ENCODE data around the gene PRDX6.
"Not testable (repeated sequence)": the region's sequence is repeated elsewhere in the genome, so short reads cannot be mapped to it uniquely, and the experiment has no call there.

The PRDX6 gene

DNA sequence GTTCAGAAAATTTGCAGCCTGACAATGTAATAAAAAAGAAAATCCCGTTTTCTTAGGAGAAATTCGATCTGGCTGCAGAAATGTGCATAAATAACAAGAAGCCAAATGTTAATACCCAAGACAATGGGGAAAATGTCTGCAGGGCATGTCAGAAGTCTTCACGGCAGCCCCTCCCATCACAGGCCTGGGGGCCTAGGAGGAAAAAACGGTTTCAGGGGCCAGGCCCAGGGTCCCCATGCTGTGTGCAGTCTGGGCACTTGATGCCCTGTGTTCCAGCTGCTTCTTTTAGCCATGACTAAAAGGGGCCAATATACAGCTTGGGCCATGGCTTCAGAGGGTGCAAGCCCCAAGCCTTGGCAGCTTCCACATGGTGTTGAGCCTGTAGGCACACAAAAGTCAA, 6.5 kb upstream of the PRDX6 start:
- DNase-seq = no peak

- no peak for DNase-seq
Observed at GRCh38 chr1:173473599-173474011, 3.5 kb upstream of the PRDX6 start.

GRCh38 chr1:173474097-173474779, 2.9 kb upstream of the PRDX6 start:
- DNase-seq = no peak

DNA sequence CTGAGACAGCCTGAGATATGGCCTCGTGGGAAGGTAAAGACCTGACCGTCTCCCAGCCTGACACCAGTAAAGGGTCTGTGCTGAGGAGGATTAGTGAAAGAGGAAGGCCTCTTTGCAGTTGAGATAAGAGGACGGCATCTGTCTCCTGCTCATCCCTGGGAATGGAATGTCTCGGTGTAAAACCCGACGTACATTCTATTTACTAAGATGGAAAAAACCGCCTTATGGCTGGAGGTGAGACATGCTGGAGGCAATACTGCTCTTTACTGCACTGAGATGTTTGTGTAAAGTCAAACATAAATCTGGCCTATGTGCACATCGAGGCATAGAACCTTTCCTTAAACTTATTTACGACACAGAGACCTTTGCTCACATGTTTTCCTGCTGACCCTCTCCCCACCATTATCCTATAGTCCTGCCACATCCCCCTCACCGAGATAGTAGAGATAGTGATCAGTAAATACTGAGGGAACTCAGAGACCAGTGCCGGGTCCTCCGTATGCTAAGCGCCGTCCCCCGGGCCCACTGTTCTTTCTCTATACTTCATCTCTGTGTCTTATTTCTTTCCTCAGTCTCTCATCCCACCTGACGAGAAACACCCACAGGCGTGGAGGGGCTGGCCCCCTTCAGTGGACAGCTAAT, 2.2 kb upstream of the PRDX6 start:
- not testable (repeated sequence) for DNase-seq

- no peak for DNase-seq
Observed at GRCh38 chr1:173475564-173476196, 1.5 kb upstream of the PRDX6 start.

DNA sequence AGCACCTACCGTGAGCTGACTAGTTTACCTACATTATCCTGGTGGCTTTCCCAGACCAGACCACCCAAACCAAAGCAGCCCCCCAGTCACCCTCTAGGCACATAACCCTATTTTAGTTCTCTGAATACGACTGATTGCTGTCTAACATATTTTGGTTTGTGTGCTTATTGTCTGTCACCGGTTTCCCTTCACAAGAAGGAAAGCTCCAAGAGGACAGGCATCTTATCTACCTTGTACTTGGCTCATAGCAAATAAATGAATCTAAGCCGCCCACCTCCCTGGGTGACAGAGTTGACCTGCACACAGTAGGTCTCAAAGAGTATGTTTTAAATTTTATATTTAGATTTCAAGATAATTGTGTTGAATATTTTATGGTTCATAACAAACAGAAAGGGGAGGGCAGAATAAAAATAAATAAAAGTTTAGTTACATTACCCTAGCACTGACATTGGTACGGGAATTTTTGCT, 904 bp upstream of the PRDX6 start:
- no peak for DNase-seq

DNA sequence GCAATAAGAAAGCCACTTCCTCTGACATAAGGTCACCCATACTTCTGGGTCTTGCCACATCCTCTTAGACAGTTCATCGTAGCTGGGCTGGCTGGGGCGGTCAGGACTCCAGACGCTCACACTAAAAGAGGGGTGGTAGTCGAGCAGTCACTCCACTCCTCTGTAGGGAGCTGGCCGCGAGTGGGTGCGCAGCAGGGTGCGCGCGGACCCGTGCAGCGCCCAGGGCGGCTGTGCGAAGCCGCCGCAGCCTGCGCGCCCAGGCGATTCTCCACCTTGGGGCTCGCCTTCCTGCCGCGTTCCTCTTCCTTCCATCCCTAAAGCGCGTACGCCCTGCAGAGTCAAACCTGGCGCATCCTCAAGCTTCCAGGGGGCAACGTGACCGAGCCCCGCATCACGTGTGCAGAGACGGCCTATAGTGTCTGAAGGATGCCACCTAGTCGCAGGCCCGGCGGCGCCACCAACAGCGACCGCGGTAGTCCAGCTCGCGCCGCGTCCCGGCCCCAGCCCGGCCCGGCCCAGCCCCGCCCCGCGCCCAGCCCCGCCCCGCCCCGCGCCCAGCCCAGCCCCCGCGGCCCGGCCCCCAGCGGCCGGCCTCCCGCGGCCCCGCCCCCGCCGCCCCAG, 360 bp upstream of the PRDX6 start:
- peak; percentile 92 for DNase-seq

GRCh38 chr1:173478094-173478674, 1.0 kb downstream of the PRDX6 start:
- DNase-seq = no peak

DNA sequence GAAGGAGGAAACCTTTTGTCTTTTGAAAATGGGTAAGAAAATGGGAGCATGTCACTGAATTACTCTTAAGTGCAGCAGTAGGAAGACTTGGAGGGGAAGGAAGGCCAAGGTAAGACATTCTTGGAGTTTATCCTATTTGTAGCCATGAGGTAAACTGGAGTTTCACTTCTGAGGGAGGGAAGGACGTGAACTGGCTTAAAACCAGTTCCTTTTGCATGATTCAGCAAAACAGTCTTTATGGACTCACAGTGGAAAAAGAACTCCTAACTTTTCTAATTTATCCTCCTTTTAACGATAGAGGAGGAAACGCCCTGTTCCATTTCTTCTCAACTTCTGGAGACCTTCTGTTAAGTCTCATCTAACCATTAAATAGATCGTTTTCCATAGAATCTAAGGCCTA, 2.5 kb downstream of the PRDX6 start:
- no peak for DNase-seq

DNA sequence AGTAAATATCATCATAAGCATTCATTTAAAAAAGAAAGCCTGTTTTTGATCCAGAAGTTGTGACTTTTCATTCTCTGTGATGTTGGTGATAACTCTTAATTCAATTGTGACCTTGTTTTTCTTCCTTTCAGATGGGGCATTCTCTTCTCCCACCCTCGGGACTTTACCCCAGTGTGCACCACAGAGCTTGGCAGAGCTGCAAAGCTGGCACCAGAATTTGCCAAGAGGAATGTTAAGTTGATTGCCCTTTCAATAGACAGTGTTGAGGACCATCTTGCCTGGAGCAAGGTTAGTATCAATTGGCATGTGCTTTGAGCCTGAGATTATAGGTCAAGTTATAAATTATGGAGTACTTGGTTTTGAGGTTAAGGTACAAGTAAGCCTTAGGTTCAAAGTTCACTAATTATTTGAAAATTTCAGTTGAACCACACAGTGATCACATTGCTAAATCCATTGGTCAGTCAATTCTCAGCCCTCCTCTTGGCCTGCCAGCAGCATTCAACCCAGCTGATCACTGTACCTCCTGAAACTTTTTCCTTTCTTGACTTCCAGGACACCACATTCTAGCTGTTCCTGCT, 4.1 kb downstream of the PRDX6 start:
- DNase-seq = no peak

DNA sequence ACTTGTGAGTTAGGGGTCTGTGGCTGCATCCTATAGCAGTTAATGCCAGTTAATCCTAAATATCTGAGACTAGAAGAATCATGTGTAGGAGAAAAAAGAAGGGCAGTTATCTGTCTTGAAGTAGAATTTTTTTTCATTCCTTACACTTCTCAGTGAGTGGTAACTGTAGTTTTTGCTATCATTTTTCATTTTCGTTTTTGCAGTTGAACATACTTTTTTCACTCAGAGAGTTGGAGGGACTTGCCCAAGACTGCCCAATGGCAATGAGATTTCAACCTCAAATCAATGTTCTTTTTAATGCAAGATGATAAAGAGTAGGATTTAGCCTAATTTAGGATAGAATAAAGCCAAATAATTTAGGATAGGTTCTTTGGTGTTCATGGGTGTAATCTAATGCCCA, 5.5 kb downstream of the PRDX6 start:
- no peak for DNase-seq

DNA sequence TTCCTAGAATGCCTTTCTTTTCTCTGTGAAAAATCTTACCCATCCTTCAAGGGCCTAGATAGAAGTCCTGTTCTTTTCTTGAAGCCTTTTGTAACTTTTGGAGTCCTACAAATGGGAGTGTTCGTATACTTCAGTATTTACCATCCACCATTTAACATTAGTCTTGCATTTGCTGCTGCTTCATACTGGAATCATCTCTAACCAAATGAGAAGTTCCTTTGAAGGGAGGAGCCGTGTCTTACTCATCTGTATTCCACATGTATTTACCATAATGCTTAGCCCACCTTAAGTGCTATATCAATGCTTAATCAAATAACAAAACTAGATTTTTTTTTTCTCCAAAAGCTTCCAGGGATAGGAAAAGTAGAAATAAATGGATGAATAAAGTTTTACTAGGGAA, 7.1 kb downstream of the PRDX6 start:
- no peak for DNase-seq

DNA sequence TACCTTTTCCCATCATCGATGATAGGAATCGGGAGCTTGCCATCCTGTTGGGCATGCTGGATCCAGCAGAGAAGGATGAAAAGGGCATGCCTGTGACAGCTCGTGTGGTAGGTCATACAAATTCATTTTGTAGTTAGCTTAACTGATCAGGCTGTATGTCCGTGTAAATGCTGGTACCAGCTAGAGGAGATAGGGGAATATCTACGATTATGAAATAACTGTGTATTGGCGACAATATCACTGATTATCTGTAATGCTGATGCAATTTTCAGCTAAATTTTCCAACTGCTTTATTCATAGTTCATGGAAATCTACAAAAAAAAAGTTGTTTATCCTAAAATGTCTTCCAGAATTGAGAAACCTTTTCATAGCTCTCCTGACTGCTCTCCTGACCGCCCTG, 8.3 kb downstream of the PRDX6 start:
- DNase-seq = no peak

- no peak for DNase-seq
Observed at GRCh38 chr1:173488001-173488400, 10.9 kb downstream of the PRDX6 start.

DNA sequence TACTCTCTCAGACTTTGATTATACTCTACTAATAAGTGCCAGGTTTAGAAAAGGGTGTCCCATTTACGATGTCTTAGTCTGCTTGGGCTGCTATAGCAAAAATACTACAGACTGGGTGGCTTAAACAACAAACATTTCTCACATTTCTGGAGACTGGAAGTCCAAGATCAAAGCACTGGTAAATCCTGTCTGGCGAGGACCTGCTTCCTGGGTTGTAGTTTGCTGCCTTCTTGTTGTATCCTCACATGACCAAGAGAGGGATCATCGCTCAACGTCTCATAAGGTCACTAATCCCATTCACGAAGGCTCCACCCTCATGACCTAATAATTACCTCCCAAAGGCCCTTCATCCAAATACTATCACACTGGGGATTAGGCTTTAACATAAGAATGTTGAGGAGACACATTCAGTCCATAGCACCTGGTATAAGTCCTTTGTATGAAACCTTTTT, 12.0 kb downstream of the PRDX6 start:
- DNase-seq = no peak

- DNase-seq = no peak
Observed at GRCh38 chr1:173489929-173490328, 12.8 kb downstream of the PRDX6 start.

DNA sequence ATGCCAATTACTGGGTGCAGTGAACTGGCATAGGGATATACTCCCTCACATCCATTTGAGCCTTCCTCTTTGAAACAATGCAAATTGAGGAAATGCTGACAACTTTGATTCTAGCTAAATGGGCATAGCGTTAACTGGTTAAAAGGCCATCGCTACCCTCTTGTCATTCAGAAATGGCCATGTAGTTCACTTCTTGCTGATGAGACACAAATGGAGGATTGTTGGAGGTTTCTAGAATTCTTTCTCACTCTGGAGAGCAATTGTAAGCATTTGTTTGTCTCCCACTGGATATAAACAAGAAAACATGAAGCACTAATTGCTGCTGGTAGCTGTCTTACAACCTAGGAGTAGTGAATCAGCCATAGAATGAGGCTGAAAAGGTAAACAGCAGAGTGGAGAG, 14.4 kb downstream of the PRDX6 start:
- no peak for DNase-seq

- not testable (repeated sequence) for DNase-seq
Observed at GRCh38 chr1:173493125-173493524, 16.0 kb downstream of the PRDX6 start.

DNA sequence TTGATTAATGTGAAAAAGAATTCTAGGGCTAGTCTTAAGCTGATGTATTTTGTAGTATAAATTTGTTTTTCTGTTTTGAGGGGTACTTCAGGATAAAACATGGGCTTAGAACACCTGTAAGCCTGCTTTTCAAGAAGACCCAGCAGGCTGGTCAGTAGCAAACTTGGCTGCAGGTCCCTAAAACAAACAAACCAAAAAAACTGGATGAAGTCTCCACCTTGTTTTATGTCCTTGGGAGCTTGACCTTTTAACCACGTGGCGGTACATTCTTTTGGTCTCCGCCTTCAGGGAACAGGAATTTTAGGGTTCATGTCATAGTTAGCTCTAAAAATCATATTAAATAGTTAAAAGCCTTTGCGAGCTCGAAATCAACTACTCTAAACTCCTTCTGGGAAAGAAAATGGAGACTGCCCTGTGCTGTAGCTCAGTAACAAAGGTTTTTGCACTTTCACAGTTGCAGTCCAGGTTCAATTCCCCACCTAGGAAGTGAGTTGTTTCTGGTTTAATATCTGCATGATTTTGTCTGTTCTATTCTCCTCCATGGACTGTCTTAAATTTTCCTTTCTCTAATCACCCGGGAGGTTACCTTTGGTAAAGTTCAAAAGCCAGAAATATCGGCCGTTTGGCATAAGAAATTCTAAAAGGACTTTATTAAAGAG, 18.6 kb downstream of the PRDX6 start:
- no peak for DNase-seq

DNA sequence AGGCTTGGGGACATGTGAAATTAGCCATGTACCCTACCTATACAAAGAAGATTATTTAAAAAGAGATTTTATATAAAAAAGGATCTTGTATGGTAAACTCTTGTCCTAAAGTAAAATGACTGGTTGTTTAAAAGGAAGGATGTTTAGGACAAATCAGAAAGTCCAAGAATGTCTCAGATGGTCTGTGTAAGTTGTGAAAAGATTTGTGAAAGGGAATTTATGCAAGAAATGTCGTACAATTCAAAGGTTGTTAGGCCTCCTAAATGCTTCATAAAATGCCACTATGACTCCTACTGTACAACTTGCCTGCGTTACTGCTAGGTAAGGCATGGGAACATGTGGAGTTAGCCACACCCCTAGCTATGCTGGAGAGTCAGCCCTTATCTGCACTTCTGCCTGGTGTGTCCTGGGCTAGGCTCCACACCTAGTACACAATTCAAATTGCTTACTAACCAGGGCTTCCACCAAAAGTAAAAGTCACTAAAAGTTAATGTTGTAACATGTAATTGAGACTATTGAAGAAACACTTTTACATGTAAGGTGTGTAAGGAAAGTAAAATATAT, 19.7 kb downstream of the PRDX6 start:
- DNase-seq = no peak

GRCh38 chr1:173499729-173500128, 22.6 kb downstream of the PRDX6 start:
- no peak for DNase-seq

- no peak for DNase-seq
Observed at GRCh38 chr1:173502104-173502503, 25.0 kb downstream of the PRDX6 start.

All from CD4-positive, alpha-beta T cell treated with Interleukin-17A for 4 hours (primary cell).